GM23338 (cell line): ENCODE measurements around the gene KLC1. TPM values are rescaled to one million over a fixed set of nuclear protein-coding genes. Genes with fewer than 3 reads are reported as not detected.

ENCODE experiments used
- ATAC-seq: fragments of 200-7000 bp; cut with Tn5 transposase; 3 replicates; pipeline ENCODE4 v1.9.1; 2020
- DNase-seq: peaks from one replicate; pipeline ENCODE4 v3.0.0-alpha.2; 2015; ENCODE audit warnings: low spot score
- H2AFZ ChIP-seq: fragments of 200-600 bp; sonication (generic); 2 replicates; pipeline ENCODE4 v1.8.0; 2016; ENCODE audit warnings: antibody characterized with exemption, mild to moderate bottlenecking, moderate library complexity
- H3F3A ChIP-seq: fragments of 200-600 bp; sonication (generic); replicated peaks from 2 replicates; pipeline ENCODE4 v1.8.0; 2017; ENCODE audit warnings: antibody characterized with exemption, mixed run types, low read depth
- H3K27ac ChIP-seq: fragments of 200-600 bp; sonication (generic); 2 replicates; pipeline ENCODE4 v1.6.1; 2016; ENCODE audit warnings: low read depth
- H3K27me3 ChIP-seq: fragments of 200-600 bp; sonication (generic); 2 replicates; pipeline ENCODE4 v1.8.0; 2016; ENCODE audit warnings: mild to moderate bottlenecking, mixed run types, moderate library complexity; ENCODE audit not compliant: insufficient read depth
- H3K36me3 ChIP-seq: fragments of 200-600 bp; sonication (generic); 2 replicates; pipeline ENCODE4 v1.8.0; 2016; ENCODE audit warnings: mild to moderate bottlenecking; ENCODE audit not compliant: insufficient read depth
- H3K4me1 ChIP-seq: fragments of 200-600 bp; sonication (generic); 2 replicates; pipeline ENCODE4 v1.8.0; 2016; ENCODE audit warnings: mild to moderate bottlenecking, moderate library complexity; ENCODE audit not compliant: insufficient read depth
- H3K4me2 ChIP-seq: fragments of 200-600 bp; sonication (generic); 2 replicates; pipeline ENCODE4 v1.7.1; 2017; ENCODE audit warnings: mixed run types
- H3K4me3 ChIP-seq: fragments of 200-600 bp; sonication (generic); 2 replicates; pipeline ENCODE4 v1.6.1; 2016; ENCODE audit warnings: mixed run types
- H3K79me2 ChIP-seq: fragments of 200-600 bp; sonication (generic); replicated peaks from 2 replicates; pipeline ENCODE4 v1.8.0; 2017; ENCODE audit warnings: mild to moderate bottlenecking; ENCODE audit not compliant: insufficient read depth
- H3K9me2 ChIP-seq: fragments of 200-600 bp; sonication (generic); 2 replicates; pipeline ENCODE4 v1.8.0; 2017; ENCODE audit not compliant: insufficient read depth
- H4K20me1 ChIP-seq: fragments of 200-600 bp; sonication (generic); replicated peaks from 2 replicates; pipeline ENCODE4 v1.8.0; 2017; ENCODE audit warnings: mild to moderate bottlenecking; ENCODE audit not compliant: insufficient read depth
- H3K27ac Mint-ChIP-seq: 2 replicates; pipeline ENCODE4 v1.8.0; 2020; ENCODE audit warnings: inconsistent platforms, mild to moderate bottlenecking, moderate library complexity, mixed read lengths
- H3K27me3 Mint-ChIP-seq: 3 replicates; pipeline ENCODE4 v1.8.0; 2022; ENCODE audit warnings: low read depth, mild to moderate bottlenecking, moderate library complexity, mixed read lengths, inconsistent platforms; ENCODE audit not compliant: insufficient read depth, poor library complexity
- H3K36me3 Mint-ChIP-seq: 3 replicates; pipeline ENCODE4 v1.8.0; 2021; ENCODE audit warnings: low read depth, mild to moderate bottlenecking, inconsistent platforms, moderate library complexity, mixed read lengths
- H3K4me1 Mint-ChIP-seq: 3 replicates; pipeline ENCODE4 v1.8.0; 2020; ENCODE audit warnings: mild to moderate bottlenecking, inconsistent platforms, mixed read lengths
- H3K4me3 Mint-ChIP-seq: 3 replicates; pipeline ENCODE4 v1.8.0; 2021; ENCODE audit warnings: moderate library complexity, mild to moderate bottlenecking, inconsistent platforms, mixed read lengths
- H3K9me3 Mint-ChIP-seq: 3 replicates; pipeline ENCODE4 v1.8.0; 2020; ENCODE audit warnings: moderate library complexity, mild to moderate bottlenecking, inconsistent platforms, mixed read lengths
- CREB1 ChIP-seq: fragments of 250-450 bp; sonication (Bioruptor Pico); IDR thresholded peaks from 2 replicates; pipeline ENCODE4 v1.5.0; 2020; ENCODE audit warnings: low read depth, mild to moderate bottlenecking, moderate library complexity
- EZH2 ChIP-seq: fragments of 200-600 bp; sonication (generic); IDR thresholded peaks from one replicate; pipeline ENCODE4 v1.8.0; 2017; ENCODE audit warnings: antibody characterized with exemption, mild to moderate bottlenecking, low read depth; ENCODE audit not compliant: unreplicated experiment
- EZH2phosphoT487 ChIP-seq: fragments of 200-600 bp; sonication (generic); IDR thresholded peaks from one replicate; pipeline ENCODE4 v1.8.1; 2018; ENCODE audit warnings: antibody characterized with exemption; ENCODE audit not compliant: unreplicated experiment
- JUNB ChIP-seq: IDR thresholded peaks from one replicate; pipeline ENCODE4 v1.6.1; 2016; ENCODE audit warnings: antibody characterized with exemption; ENCODE audit not compliant: unreplicated experiment
- NANOG ChIP-seq: IDR thresholded peaks from 2 replicates; pipeline ENCODE4 v1.6.1; 2016; ENCODE audit warnings: antibody characterized with exemption, borderline replicate concordance
- POLR2AphosphoS5 ChIP-seq: IDR thresholded peaks from 2 replicates; pipeline ENCODE4 v1.6.1; 2016; ENCODE audit warnings: antibody characterized with exemption, low read depth
- STAT1 ChIP-seq: IDR thresholded peaks from one replicate; pipeline ENCODE4 v1.6.1; 2016; ENCODE audit warnings: antibody characterized with exemption; ENCODE audit not compliant: unreplicated experiment
- polyA plus RNA-seq: library from polyadenylated mRNA; unstranded; fragments of >200 nt; fragmentation: Nextera tagmentation; extraction: Ambion mirVana; gene quantifications from 2 replicates; pipeline ENCODE4 v1.2.1, GENCODE V29; 2016
- total RNA-seq: library from RNA; depleted of rRNA; stranded (reverse); fragments of >200 nt; shearing (Covaris generic); gene quantifications from 2 replicates; pipeline ENCODE4 v1.2.3, GENCODE V29; 2014
- TF ChIP-seq, protein P1 (sequence below), 2 experiments: fragments of 200-600 bp in 1 of 2; sonication (generic) in 1 of 2; conservative IDR thresholded peaks; 2 replicates each; pipeline versions ENCODE4 v1.5.1 to v1.6.1; 2016 to 2017; ENCODE audit warnings: antibody characterized with exemption in 2 of 2, low read depth in 2 of 2, mild to moderate bottlenecking in 2 of 2, moderate library complexity in 1 of 2
- TF ChIP-seq, protein P2 (sequence below): IDR thresholded peaks from 2 replicates; pipeline ENCODE4 v1.6.1; 2016; ENCODE audit warnings: antibody characterized with exemption
- TF ChIP-seq, protein P3 (sequence below): fragments of 250-450 bp; sonication (Bioruptor Pico); IDR thresholded peaks from 2 replicates; pipeline ENCODE4 v1.5.0; 2020; ENCODE audit warnings: mild to moderate bottlenecking, moderate library complexity

The KLC1 gene
- total and polyA plus RNA-seq, 2 experiments from 2014 or later, result 165 to 308 TPM

DNA sequence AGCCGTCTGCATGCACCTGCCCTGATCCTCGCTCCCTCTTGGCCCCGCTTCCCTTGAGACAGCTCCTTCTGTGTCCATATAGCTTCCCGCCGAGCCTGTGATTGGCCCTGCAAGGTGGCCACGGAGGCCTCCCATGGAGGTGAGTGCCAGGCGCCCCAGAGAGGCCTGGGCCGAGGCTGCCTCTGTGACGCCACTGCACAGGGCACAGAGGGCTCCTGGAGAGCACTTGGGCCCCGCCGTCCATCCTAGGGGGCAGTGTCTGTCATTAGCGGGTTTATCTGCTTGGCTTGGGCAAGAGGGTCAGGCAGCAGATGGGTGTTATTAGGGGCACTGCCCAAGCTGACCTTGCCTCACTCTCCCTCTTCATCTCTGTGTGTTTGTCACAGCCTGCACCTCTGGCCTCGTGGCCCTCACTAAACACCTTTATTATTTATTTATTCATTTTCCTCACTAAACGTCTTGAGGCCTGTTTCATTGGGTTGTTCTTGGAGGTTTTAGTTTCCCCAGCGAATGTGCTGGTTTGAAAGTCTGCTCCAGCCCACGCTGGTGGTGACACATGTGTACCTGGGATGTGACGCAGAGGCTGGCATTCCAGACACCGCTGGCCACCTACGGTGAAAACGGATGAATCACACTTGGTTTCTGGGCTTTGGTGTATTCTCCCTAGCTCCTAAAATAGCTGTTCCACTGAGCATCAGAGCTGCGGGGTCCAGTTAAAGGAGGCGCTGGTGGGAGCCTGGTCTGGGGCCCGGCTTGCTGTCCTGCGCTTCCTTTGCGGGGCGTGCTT lies 92.5 kb downstream of the KLC1 start:
- Histone ChIP-seq H3K27me3 (no peaks in the 10 kb centered on the region), H3K4me3 (no peak overlapping the region), H3F3A (no peaks in the 10 kb centered on the region), H3K9me2 (no peaks in the 10 kb centered on the region), H4K20me1 (peaks cover 12% of the 10 kb centered on the region; the same call in 1 of the 2 replicates), H3K27ac (0 out of 2 replicates have a peak overlapping the region, but pooled peaks have one; percentile 30), H3K79me2 (peaks cover 78% of the 10 kb centered on the region), H2AFZ (no peak overlapping the region), H3K4me1 (no peaks in the 10 kb centered on the region; the same call in 1 of the 2 replicates), H3K4me2 (no peak overlapping the region), H3K36me3 (no peaks in the 10 kb centered on the region)
- peak; percentile 17 for ATAC-seq
- no peak overlapping the region for H3K4me3 Mint-ChIP-seq
- peaks cover 4% of the 10 kb centered on the region; the same call in 1 of the 3 replicates for H3K36me3 Mint-ChIP-seq
- TF ChIP-seq, protein P1, sequence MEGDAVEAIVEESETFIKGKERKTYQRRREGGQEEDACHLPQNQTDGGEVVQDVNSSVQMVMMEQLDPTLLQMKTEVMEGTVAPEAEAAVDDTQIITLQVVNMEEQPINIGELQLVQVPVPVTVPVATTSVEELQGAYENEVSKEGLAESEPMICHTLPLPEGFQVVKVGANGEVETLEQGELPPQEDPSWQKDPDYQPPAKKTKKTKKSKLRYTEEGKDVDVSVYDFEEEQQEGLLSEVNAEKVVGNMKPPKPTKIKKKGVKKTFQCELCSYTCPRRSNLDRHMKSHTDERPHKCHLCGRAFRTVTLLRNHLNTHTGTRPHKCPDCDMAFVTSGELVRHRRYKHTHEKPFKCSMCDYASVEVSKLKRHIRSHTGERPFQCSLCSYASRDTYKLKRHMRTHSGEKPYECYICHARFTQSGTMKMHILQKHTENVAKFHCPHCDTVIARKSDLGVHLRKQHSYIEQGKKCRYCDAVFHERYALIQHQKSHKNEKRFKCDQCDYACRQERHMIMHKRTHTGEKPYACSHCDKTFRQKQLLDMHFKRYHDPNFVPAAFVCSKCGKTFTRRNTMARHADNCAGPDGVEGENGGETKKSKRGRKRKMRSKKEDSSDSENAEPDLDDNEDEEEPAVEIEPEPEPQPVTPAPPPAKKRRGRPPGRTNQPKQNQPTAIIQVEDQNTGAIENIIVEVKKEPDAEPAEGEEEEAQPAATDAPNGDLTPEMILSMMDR (conservative IDR thresholded peaks at IDR 0.05; ENCODE audit: low read depth in 2 of 2), result peak in 1 of 2 experiments; percentile 23; a peak in 2 of 4 replicates
- TF ChIP-seq CREB1 (CRISPR knock-in tag), result no peak
- DNase-seq, result no peak
- peaks cover 12% of the 10 kb centered on the region for H3K4me1 Mint-ChIP-seq
- no peak overlapping the region for H3K27ac Mint-ChIP-seq
- no peaks in the 10 kb centered on the region for H3K9me3 Mint-ChIP-seq
- peaks cover 3% of the 10 kb centered on the region for H3K27me3 Mint-ChIP-seq

DNA sequence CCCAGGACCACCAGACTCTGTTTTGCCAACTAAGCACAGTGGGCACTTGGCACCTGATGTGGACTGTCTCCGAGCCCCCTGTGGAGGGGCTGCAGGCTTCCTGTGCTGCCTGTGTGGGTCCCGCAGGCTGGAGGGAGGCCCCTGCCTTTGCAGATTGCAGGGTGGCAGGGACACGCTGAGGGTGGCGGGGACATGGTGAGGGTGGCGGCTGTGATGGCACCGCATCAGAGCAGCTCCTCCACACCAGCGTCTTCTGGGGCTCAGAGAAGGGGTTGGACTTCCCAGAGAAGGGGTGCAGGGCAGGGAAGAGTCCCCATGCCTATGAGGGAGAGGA lies 94.7 kb downstream of the KLC1 start:
- no peaks in the 10 kb centered on the region for H3K36me3 ChIP-seq
- ATAC-seq, result no peak
- no peak overlapping the region for H2AFZ ChIP-seq
- Mint-ChIP-seq H3K9me3 (no peaks in the 10 kb centered on the region), H3K27ac (no peak overlapping the region), H3K27me3 (peaks cover 3% of the 10 kb centered on the region), H3K4me1 (peaks cover 4% of the 10 kb centered on the region; the same call in 2 of the 3 replicates), H3K36me3 (peaks cover 1% of the 10 kb centered on the region; the same call in 1 of the 3 replicates), H3K4me3 (no peak overlapping the region)
- H3K4me3 ChIP-seq, result no peak overlapping the region
- no peak overlapping the region for H3K27ac ChIP-seq
- no peak overlapping the region for H3K4me2 ChIP-seq
- H3K27me3 ChIP-seq, result no peaks in the 10 kb centered on the region
- H3K4me1 ChIP-seq, result no peaks in the 10 kb centered on the region
- no peaks in the 10 kb centered on the region for H3F3A ChIP-seq
- H4K20me1 ChIP-seq, result peaks cover 10% of the 10 kb centered on the region
- no peak for DNase-seq
- H3K79me2 ChIP-seq, result peaks cover 60% of the 10 kb centered on the region
- no peaks in the 10 kb centered on the region for H3K9me2 ChIP-seq
- TF ChIP-seq POLR2AphosphoS5 (no peak), EZH2 (no peak), NANOG (no peak), EZH2phosphoT487 (no peak), STAT1 (no peak), JUNB (no peak)
- TF ChIP-seq, protein P2, sequence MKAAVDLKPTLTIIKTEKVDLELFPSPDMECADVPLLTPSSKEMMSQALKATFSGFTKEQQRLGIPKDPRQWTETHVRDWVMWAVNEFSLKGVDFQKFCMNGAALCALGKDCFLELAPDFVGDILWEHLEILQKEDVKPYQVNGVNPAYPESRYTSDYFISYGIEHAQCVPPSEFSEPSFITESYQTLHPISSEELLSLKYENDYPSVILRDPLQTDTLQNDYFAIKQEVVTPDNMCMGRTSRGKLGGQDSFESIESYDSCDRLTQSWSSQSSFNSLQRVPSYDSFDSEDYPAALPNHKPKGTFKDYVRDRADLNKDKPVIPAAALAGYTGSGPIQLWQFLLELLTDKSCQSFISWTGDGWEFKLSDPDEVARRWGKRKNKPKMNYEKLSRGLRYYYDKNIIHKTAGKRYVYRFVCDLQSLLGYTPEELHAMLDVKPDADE, result no peak
- TF ChIP-seq, protein P3, sequence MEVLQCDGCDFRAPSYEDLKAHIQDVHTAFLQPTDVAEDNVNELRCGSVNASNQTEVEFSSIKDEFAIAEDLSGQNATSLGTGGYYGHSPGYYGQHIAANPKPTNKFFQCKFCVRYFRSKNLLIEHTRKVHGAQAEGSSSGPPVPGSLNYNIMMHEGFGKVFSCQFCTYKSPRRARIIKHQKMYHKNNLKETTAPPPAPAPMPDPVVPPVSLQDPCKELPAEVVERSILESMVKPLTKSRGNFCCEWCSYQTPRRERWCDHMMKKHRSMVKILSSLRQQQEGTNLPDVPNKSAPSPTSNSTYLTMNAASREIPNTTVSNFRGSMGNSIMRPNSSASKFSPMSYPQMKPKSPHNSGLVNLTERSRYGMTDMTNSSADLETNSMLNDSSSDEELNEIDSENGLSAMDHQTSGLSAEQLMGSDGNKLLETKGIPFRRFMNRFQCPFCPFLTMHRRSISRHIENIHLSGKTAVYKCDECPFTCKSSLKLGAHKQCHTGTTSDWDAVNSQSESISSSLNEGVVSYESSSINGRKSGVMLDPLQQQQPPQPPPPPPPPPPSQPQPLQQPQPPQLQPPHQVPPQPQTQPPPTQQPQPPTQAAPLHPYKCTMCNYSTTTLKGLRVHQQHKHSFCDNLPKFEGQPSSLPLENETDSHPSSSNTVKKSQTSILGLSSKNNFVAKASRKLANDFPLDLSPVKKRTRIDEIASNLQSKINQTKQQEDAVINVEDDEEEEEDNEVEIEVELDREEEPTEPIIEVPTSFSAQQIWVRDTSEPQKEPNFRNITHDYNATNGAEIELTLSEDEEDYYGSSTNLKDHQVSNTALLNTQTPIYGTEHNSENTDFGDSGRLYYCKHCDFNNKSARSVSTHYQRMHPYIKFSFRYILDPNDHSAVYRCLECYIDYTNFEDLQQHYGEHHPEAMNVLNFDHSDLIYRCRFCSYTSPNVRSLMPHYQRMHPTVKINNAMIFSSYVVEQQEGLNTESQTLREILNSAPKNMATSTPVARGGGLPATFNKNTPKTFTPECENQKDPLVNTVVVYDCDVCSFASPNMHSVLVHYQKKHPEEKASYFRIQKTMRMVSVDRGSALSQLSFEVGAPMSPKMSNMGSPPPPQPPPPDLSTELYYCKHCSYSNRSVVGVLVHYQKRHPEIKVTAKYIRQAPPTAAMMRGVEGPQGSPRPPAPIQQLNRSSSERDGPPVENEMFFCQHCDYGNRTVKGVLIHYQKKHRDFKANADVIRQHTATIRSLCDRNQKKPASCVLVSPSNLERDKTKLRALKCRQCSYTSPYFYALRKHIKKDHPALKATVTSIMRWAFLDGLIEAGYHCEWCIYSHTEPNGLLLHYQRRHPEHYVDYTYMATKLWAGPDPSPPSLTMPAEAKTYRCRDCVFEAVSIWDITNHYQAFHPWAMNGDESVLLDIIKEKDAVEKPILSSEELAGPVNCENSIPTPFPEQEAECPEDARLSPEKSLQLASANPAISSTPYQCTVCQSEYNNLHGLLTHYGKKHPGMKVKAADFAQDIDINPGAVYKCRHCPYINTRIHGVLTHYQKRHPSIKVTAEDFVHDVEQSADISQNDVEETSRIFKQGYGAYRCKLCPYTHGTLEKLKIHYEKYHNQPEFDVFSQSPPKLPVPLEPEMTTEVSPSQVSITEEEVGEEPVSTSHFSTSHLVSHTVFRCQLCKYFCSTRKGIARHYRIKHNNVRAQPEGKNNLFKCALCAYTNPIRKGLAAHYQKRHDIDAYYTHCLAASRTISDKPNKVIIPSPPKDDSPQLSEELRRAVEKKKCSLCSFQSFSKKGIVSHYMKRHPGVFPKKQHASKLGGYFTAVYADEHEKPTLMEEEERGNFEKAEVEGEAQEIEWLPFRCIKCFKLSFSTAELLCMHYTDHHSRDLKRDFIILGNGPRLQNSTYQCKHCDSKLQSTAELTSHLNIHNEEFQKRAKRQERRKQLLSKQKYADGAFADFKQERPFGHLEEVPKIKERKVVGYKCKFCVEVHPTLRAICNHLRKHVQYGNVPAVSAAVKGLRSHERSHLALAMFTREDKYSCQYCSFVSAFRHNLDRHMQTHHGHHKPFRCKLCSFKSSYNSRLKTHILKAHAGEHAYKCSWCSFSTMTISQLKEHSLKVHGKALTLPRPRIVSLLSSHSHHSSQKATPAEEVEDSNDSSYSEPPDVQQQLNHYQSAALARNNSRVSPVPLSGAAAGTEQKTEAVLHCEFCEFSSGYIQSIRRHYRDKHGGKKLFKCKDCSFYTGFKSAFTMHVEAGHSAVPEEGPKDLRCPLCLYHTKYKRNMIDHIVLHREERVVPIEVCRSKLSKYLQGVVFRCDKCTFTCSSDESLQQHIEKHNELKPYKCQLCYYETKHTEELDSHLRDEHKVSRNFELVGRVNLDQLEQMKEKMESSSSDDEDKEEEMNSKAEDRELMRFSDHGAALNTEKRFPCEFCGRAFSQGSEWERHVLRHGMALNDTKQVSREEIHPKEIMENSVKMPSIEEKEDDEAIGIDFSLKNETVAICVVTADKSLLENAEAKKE (CRISPR knock-in tag), result no peak
